ENCODE measurements around the gene HDAC4.
A peak's percentile ranks its signal among the peaks of the same experiment; 100 is the strongest.

The HDAC4 gene

DNA sequence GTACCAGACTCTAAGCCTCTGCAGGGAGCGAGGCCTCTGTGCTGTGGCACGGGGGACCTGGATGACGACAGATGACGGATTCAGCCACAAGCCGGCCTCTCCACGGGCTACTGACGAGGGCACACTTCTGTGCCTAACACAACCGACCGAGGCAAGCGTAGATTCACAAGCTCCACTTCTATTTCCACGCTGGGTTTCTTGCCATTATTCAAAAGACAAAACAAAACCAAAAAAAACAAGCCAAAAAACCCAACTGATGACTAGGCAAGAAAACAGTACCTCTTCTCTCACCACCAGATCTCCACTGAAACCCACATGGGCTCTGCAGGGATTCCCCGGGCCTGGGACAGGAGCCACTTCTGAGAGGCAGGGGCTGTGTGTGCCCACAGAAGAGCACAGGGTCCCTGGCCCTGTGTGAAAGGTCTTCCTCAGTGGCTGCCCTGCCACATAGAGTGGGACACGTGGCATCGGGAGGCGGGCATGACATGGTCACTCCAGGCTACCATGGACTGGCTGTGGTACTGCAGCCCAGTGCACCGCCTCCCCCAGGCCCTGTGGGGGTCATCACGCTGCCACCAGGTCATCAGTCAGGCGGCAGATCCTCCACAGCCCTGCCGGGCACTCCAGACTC lies 254.7 kb downstream of the HDAC4 start:
- no peak for DNase-seq

DNA sequence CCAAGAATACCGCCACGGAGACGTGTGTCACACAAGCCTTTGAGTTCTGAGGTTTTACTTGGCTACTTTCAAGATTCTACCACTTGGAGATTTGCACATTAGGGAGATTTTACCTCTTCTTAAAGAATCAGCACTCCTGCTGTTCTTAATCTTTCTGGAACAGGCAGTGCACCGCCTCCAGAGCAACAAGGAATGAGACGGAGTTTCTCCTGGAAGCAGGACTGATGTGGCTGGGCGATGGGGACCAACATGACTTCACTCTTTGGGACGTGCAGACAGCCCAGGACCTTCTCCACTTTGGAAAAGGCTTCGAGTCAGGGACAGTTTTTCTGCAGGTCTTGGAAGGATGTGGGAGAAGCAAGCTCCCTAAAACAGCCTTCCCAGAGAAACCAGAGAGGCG lies 255.2 kb downstream of the HDAC4 start:
- no peak for DNase-seq

DNA sequence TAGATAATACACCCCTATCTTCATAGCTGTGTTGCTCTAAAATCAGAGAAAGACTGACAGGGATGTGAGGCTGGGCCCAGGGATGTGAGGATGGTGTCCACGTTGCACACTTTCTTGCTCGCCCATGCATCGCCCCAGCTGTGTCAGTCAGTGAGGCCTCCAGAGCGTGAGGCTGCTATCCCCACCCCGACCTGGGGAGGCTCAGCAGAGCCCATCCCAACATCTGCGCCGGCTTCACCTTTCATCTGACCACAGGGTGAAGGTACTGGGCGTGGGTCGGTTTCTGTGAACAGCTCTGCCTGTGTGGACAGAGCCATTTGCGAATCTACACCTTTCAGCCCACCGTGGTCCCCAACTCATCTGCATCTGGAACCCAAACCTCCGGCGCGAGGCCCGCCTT lies 255.7 kb downstream of the HDAC4 start:
- no peak for DNase-seq

DNA sequence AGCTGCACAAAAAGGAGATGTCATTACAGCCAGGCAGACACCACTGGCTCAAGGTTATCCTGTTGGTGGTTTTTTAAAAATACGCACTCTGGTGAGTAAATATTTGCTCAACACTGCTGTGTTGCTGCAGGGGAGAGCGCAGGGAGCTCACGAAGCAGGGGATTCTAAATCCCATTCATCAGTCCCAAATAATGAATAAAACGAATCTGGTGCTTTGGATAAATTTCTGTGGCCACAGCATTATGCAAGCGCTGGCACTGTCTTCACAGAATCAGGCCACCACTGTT lies 256.2 kb downstream of the HDAC4 start:
- no peak for DNase-seq

DNA sequence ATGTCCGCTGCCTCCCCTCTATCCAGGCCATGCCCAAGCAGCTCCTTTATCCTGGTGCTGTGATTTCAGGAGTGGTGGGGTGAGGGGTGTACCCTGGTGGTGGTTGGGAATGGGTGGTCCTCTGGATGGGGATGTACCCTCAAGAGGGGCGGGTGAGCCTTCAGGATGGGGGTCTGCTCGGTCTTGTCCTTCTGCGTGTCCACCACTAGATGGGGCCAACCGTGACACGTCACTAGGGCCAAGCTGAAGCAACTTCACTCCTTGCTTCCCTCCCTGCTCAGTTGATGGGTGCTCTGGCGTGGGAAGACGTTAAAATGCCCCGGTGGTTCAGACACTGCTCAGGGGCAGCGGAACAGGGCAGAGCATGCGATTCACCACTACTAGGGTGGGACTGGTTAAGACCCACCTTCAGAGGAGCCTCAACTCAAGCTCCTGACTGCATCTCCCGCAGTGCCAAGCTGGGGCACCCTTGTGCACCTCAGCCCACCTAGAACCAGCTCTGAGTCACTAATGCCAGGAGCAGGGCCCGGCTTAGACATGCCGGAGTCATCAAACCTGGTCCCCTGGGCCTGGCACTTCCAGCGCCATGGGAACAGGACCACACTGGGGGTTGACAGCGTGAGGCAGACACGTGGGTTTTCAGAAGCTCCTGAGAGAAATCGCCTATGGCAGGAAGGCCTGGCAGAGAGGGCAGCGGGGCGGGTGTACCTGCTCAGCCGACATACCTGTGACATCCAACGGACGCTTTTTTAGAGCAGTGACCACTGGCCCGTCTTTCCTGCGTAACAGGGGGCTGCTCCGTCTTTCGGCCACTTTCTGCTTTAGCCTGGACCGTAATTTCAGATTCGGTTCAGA lies 256.7 kb downstream of the HDAC4 start:
- peak; percentile 48 for DNase-seq

DNA sequence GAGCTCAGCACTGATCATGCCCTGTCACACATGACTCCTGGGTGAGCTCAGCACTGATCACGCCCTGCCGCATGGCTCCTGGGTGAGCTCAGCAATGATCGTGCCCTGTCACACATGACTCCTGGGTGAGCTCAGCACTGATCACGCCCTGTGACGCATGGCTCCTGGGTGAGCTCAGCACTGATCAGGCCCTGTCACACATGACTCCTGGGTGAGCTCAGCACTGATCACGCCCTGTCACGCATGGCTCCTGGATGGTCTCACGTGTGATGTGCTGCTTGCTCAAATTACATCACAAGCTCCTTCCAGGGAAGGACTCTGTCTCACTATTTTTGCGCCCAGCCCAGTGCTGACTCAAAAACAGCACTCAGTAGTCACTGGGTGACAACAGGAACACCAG lies 258.0 kb downstream of the HDAC4 start:
- DNase-seq = no peak

DNA sequence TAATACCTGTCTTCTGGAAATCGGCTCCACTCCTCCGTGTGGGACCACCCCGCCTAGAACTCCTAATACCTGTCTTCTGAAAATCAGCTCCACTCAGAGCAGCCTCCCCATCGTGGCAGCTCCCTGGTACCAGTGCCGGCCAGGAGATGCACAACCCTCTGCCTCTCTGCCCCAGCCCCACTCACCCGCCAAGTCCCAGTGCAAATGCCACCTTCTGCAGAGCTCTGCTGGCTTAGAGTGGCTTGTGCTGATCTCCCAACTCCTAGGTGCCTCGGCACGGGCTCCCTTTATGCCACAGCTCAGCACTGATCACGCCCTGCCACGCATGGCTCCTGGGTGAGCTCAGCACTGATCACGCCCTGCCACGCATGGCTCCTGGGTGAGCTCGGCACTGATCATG lies 258.5 kb downstream of the HDAC4 start:
- DNase-seq = no peak

DNA sequence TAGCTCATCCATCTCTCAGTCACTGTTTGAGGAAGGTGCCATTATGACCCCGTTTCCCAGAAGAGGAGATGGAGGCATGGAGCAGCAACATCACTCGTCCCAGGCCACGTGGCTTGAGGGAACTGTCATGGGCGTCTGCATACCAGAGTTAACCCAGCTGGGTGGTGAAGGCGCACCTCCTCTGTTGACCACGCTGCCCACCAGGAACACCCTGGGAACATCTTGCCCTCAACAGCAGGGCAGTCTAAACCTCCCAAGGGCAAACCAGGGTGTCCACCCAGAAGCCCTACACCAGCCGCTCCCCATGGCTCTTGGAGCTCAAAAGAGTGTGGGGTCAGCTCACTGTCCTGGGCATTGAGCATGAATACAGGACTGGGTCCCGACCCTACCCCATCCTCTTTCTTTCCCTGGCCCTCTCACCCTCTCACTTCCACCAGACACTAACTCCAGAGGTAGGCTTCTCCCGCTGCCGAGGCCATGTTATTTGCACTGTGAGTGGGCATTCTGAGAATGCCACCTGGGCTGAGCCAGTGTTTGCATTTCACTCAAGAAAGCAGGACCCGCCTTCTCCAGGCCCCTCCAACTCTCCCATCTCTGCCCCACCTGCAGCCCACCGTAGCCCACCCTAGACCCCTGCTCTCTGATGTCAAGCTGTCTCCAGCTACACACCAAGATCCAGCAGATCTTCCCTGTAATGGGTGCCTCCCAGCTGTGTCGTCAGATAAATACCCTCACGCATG lies 259.6 kb downstream of the HDAC4 start:
- no peak for DNase-seq

DNA sequence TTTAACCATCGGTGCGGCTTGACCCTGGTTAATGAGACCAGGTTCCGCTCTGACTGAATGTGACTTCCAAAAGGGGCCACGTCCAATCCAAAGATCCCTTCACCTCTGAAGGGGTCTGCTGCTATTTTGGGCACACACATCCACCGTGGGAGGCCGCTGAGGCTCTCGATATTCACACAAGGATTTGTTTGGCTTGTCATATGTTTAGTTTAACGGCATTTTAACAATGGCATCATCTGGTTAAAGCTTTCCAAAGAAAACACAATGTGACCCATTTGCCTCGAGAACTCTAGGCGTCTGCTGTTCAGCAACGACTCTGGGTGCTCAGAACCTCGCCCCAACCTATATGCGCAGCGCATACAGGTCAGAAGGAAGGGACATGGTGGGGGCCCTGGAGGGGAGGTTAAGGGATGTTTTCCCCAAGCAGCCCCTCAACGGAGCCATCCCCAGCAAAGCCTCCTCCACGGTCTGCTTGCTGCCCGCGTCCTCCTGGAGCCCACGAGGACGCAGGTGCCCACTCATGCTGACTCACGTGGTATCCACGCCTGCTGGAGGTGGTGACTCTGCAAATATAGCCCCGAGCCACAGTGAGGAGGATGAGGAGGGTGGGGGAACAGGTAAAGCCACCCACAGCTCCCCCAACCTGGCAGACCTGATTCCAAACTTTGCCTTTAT lies 260.3 kb downstream of the HDAC4 start:
- no peak for DNase-seq

DNA sequence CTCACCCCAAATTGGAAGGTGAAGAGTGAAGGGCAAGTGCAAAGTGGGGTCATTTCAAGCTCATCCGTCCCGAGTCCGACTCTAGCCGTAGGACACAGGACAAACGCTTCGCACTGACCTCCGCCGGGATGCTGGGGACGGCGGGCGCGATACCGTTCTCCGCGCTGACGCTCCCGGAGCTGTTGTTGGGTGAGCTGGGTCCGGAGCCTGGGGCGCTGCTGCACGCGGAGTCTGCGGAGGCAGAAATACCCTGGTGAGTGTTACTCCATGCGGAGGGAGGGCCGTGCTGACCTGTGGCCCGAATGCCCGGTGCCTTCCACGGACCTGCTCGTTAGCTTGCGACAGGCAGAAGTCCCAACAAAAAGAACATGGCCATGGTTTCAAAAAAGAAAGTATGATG lies 261.3 kb downstream of the HDAC4 start:
- no peak for DNase-seq

DNA sequence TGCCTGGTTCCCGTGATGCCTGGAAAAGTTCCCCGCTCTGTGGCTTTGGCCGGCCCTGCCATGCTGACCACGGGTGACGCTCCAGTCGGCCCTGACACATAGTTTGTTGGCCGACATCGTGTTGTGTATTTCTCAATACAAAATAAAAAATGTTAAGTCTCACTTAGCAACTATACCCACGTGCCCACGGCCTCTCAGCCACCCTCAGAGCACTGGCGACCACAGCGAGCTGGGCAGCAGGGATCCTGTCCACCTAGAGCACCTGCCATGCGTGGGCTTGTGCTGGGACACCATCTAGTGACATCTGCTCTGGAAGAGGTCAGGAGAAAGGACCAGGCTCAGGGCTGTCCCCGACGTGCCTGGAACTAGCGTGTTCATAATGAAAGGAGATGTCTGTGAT lies 261.7 kb downstream of the HDAC4 start:
- no peak for DNase-seq

DNA sequence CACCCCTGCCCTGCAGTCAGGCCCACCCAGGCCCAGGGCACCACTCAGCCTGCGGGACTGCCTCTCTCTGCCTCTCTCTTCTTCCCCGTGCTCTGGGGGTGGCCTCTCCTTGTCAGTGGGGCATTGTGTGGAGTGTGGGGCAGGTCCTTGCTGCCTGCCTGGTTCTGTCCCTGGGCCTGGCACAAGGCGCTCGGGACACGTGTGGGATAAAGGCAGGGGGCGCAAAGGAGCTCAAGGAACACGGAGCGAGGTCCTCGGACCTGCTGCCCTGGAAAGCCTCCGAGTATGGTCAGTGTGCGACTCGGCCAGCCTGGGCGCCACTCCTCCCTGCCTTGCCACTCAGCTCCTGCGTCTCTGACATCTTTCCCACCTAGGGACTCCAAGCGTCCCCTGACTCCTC lies 262.2 kb downstream of the HDAC4 start:
- no peak for DNase-seq

DNA sequence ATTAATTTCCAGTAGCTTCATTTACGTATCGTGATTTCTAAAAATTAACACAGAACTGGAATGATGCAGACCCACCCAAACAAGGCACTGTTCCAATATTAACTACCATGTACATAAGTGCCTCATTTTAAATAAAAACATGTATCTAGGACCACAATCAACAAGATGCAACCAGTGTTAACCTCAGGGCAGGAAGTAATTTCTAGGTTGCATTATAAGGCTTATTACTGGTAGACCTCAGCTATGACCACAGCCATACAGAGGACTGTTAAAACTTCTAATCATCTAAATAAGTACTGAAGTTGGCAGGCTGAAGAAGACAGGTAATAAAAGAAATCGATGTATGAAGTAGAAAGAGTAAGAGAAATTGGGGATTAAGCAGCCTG lies 262.9 kb downstream of the HDAC4 start:
- no peak for DNase-seq

DNA sequence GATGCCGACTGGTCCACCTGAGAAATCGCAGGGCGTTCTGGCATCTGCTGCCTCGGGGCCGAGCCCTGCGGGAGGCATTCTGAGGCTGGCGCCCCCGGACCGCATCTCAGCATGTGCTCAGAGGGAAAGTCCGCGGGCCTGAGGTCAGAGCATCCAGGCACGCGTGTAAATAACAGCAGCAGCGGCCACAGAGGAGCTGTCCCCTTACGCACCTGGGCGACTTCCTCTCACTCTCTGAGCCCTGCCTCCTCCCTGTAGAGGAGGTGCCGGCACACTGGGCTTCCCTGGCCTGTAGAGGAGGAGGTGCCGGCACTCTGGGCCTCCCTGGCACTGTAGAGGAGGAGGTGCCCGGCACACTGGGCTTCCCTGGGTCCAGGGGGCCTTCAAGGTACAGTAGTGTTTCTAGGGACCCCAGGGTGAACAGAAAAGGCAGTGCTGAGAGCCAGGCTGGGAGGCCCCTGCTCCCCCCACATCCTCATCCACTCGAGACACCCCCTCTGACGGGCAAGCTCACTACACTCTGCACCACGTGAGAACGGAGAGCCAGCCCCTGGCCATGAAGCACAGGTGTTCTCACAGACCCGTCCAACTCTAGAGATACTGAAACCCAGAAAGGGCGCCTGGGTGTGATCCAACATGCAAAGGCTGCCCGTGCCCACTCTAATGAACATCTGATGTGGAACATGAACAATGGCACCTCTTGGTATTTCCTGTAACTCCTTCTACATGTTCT lies 263.5 kb downstream of the HDAC4 start:
- DNase-seq = no peak

DNA sequence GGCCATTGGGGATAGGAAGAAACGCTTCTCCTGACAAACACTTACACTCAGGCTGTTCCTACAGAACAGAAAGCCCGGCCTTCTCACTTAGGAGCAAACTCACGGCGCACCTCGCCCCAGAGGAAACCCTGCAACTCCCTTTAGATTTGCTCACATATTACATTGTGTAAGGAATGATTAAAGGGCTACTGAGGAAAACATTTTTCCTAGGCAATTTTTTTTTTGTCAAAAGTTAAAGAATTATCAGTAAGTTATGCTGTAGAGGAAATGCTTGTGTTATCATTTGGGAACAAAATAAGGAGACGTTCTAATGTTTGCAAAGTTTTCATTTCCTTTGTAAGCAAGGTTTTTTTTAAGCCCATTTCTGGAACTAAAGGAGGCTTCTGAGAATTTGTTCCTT lies 264.1 kb downstream of the HDAC4 start:
- no peak for DNase-seq

DNA sequence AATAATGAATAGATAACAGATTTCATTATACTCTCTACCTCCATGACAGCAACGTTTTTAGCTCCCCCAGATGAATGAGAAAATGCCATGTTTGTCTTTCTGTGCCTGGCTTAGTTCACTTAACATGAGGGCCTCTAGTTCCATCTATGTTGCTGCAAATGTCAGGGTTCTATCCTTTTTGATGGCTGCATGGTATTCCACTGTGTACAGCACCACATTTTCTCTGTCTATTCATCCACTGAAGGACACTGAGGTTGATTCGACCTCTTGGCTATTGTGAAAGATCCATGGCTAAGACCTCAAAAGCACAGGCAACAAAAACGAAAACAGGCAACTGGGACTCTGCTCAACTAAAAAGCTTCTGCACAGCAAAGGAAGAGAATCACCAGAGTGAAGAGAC lies 264.6 kb downstream of the HDAC4 start:
- DNase-seq = no peak

DNA sequence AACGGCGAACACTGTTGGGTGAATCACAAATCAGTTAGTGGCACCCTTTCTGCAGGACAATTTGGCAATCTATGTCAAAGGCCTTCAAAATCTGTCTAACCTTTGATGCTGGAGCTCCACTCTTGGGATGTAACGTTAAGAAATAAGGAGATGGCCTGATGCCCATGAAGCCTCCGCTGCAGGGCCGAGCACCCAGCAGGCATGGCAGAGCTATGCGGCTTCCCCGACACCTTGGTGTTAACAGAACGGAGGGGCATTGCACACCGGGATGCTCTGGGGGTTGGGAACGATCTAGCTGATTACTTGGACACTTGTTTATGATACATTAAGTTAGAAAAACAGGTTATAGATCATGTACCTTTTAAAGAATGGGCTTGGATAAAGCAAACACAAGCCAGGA lies 265.3 kb downstream of the HDAC4 start:
- DNase-seq = no peak

DNA sequence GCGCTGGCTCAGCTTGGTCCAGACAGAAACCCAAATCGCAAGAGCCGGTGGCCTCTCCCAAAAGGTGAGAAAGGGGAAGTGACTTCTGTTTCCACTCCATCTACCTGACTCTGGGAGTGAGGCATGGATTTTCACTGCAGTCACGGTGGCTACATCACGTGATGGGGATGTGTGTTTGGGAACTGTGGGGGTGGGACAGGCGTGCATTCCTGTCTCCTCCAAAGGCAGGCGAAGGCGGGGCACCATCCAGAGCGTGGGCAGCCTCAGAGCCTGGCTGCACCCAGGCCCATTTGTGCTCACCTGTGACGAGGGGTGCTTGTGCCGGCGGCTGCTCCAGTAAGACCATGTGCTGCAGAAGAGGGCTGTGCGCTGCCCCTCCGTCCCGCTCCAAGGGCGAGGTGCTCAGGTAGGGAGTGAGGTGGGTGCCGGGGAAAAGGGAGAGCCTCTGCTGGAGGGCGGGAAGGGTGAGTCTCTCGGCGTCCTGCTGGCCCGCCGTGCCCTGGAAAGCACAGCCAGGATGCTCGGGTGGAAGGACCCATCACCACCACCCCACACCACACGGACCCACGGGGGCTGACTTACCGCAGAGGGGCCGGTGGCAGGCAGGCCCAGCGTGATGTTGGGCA lies 266.8 kb downstream of the HDAC4 start:
- no peak for DNase-seq

DNA sequence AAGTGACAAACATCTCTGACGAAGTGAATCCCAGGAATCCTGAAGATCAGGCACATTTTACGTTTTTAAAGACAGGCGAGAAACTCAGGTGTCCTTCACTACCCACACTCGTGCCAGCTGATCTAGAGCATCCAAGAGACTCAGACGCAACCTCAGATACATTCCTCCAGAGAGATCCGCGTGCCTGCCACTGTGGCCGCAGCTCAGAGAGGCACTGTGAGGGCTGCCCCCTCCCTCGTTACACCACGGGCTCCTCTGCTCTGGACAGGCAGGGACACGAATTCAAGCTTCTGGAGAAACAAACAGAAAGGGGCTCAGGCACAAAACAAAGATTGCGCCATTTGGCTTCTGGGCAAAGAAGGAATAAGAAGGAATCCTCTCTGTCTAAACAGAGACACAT lies 268.0 kb downstream of the HDAC4 start:
- DNase-seq = no peak

DNA sequence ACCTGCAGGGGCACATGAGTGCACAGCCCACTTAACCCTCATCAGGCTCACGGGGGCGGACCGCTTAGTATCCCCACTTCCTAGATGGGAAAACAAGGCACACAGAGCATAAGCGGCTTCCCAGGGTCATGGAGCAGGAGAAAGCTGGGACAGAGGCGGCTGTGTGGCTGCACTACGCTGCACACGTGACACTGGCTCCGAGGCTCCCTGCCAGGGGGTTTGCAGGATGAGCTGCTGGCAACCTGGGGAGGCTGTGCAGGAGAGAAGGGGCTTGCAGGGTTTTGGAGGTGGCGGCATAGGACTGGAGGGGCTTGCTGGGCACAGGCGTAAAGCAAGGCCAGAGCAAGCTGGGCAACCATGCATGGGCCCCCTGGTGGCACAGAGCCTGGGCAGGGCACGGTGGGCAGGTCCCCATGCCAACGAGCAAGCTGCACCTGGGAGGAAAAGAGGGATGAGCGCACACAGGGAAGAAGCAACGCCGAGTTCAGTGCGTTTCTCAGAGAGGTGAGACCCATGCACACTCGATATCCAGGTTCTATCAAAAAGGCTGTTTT lies 268.6 kb downstream of the HDAC4 start:
- no peak for DNase-seq

DNA sequence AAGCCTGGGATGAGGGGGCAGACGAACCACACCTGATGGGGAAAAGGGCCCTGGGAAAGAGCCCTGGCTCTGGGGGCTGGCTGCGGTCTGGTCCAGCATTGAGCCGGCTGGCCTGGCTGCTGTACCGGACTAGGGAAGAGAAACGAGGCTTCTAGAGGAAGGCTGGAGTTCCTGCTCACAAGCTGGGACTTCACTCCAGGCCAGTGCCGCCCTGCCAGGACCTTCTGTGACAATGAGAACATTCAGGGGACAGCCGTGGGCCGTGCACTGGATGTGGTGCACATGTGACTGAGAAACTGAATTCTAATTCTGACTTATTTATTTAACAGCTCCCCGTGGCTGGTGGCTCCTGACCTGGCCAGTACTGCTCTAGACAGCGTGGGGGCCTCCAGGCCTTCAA lies 269.3 kb downstream of the HDAC4 start:
- DNase-seq = no peak

DNA sequence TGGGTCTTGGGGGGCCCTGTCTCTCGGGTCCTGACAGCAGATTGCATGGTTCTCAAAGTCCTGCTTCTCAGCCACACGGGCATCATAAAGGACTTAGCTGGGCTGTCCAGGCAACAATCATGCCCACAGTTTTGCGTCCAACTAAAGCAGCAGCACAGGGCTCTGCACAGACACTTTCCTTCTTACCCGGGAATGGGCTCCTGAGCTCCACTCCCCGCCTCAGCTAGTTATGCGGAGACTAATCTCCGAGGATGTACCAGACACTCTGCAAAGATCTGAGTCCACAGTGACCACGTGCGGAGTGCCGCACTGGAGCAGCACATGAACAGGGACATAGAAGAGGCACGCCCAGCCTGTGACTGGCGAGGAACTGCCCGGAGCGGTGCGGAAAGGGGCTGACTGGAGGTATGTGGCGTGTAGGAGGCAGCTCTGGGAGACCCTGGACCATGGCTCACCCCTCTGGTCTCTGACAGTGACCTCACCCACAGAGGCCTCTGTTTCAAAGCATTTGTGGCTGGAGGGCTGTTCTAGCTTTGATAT lies 270.0 kb downstream of the HDAC4 start:
- no peak for DNase-seq

Data from stimulated activated CD8-positive, alpha-beta memory T cell treated with anti-CD3 and anti-CD28 coated beads, Interleukin-4, amount 100 ng/mL, for 48 hours (primary cell).